GM18867 (cell line): Measurements from ENCODE around the gene TNS3.
"Not testable (repeated sequence)": the region's sequence is repeated elsewhere in the genome, so short reads cannot be mapped to it uniquely, and the experiment has no call there.

Source experiments
- ATAC-seq: cut with Tn5 transposase; IDR thresholded peaks from one replicate; pipeline ENCODE4 v1.9.1; 2021; ENCODE audit warnings: mild to moderate bottlenecking, moderate library complexity; ENCODE audit not compliant: unreplicated experiment

Gene TNS3

GRCh38 chr7:47603514-47604255, 21.8 kb upstream of the TNS3 start:
- not testable (repeated sequence) for ATAC-seq

GRCh38 chr7:47602272-47603004, 20.5 kb upstream of the TNS3 start:
- no peak for ATAC-seq

- no peak for ATAC-seq
Measured at GRCh38 chr7:47601881-47602249, 20.0 kb upstream of the TNS3 start.

DNA sequence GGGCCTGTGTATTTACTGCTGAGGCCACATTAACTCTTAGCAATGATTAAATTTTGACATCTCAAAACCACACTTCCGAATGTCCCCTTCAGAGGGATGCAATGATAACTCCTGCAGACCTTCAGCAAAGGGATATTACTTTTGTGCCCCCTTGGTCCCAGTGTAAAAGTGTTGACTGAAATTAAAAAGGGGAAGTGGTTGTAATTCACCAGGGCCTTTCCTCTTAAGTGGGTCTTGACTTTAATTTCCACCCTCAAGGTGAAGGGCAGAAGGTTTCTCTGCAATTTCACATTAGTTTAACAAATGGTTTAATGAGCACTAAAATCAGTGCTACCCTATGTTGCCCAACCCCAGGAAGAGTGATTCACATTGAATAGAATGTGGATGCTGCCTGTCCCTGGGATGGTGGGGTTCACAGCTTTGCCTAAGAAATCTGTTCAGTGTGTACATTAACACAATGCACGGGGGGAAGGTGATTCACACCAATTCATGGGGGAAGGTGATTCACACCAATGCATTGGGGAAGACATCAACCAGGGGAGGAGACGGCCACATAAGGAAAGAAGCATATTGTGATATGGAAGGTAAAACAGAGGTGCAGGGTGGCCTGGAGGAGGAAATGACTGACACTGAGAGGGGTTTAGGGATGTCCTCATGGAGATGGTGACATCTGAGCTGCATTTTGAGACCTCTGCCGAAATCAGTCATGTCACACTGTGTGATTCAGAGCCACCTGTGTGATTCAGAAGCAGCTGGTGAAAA, 19.4 kb upstream of the TNS3 start:
- ATAC-seq = peak; percentile 49

GRCh38 chr7:47600199-47601118, 18.5 kb upstream of the TNS3 start:
- ATAC-seq = peak; percentile 61

DNA sequence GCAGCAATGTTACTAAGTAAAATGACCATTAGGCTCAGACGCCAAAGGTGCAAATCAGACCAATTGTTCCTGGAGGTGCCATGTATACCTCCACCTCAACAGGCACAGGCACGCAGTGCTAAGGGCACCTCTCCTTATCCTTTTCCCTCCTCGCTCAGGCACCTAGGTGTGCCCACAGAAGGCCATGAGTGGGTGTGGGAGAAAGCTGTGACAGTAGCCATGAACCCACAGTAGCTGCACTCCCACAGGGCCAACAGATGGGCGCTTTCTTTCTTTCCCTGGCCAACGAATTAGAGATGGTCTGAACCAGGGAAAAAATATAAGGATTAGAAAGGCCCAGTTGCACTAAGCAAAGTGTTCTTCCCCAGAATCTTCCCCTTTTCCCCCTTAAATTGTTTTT, 15.5 kb upstream of the TNS3 start:
- ATAC-seq = no peak

DNA sequence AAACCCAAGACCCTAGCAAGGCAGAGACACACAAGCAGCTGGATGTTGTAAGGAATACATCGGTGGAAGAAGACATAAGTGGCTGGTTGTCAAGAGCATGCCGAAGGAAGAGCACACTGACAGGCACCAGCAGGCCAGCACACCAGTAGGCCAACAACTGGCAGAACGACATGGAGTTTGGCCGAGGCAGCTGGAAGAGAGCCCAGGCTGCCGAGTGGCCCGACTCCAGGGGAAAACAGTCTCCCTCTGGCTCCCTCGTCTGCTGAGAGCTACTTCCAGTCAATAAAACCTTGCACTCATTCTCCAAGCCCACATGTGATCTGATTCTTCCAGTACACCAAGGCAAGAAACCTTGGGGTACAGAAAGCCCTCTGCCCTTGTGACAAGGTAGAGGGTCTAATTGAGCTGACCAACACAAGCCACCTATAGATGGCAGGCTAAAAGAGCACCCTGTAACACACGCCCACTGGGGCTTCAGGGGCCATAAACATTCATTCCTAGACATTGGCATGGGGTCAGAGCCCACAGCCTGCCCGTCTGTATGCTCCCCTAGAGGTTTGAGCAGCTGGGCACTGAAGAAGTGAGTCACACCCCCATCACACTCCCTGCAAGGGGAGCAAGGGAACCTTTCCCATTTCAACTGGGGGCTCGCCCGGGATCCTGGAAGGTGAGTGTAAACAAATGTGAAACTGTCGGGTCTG, 14.7 kb upstream of the TNS3 start:
- no peak for ATAC-seq

DNA sequence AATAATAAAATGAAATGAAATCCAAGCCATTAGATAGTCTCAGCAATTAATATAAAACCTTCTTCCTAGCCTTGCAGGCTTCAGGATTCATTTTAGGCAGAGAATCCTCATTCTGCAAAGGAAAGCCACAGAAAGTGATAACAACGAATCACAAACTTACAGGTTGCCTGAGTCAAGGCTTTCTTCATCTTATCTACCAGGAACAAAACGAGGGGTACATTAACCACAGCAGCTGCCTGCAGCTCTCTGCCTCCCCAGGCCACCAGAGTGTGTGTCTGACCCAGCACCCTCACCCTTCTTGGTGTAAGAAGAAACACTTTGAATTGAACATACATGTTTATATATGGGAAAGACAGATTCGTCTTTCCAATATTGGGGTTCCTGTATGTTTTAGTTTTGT, 12.5 kb upstream of the TNS3 start:
- ATAC-seq = no peak

GRCh38 chr7:47591655-47592572, 10.0 kb upstream of the TNS3 start:
- no peak for ATAC-seq

- no peak for ATAC-seq
Measured at GRCh38 chr7:47591089-47591654, 9.3 kb upstream of the TNS3 start.

DNA sequence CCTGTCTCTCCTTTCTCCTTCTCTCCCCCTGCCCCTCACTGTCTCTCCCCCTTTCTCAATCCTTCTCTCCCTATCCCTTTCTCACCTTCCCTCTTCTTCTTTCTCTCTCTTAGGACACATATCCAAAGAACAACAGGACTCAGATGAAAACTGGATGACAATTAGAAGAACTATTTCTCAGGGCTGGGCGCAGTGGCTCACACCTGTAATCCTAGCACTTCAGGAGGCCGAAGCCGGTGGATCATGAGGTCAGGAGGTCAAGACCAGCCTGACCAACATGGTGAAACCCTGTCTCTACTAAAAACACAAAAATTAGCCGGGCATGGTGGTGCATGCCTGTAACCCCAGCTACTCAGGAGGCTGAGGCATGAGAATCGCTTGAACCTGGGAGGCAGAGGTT, 8.3 kb upstream of the TNS3 start:
- ATAC-seq = not testable (repeated sequence)

DNA sequence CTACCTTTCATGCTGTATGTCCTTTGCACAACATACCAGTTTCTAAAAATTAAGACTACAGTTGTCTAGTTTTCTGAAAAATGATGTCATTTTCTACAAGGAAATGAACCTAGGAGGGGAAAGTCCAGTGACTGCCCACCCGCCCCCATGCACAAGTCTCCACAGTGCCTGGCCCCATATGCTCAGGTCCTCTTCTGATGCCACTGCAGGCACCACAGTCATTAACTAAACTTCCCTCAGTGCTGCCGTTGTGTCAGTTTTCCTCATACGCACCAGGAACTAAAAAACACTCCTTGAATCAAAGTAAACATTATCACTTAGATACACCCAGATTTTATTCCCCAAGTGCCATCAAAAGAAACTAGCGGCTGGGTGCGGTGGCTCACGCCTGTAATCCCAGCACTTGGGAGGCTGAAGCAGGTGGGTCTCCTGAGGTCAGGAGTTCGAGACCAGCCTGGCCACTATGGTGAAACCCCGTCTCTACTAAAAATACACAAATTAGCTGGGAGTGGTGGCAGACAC, 6.9 kb upstream of the TNS3 start:
- no peak for ATAC-seq

DNA sequence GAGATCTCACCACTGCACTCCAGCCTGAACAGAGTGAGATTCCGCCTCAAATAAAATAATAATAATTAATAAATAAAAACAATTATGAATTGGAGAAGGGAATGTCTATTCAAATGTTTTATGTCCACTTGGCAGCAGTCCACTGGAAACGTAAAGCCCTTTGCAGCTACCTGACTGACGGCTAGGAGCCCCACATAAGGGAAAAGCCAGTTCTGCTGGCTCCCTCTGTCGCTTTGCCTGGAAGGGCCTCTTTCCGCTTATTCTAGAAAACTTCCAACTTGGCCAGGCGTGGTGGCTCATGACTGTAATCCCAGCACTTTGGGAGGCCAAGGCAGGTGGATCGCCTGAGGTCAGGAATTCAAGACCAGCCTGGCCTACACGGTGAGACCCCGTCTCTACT, 6.1 kb upstream of the TNS3 start:
- no peak for ATAC-seq

GRCh38 chr7:47587351-47587750, 5.4 kb upstream of the TNS3 start:
- no peak for ATAC-seq

DNA sequence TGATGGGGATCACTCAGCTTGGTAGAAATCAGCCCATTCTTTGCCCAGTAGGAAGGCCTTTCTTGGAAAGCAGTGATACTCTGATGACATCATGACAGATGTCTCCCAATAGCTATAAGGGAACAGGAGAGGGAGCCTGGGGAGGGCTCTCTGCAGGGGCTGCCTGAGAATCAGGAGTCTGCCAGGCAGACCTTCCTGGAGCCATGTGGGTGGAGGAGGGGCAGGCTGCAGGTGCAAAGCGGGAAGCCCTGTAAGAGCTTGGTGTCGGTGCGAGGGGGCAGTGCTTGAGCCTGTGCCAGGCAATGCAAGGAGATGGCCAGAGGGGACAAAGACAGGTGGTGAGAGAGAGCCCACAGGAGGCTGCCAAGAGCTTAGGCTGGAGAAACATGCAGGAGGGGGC, 5.0 kb upstream of the TNS3 start:
- no peak for ATAC-seq

DNA sequence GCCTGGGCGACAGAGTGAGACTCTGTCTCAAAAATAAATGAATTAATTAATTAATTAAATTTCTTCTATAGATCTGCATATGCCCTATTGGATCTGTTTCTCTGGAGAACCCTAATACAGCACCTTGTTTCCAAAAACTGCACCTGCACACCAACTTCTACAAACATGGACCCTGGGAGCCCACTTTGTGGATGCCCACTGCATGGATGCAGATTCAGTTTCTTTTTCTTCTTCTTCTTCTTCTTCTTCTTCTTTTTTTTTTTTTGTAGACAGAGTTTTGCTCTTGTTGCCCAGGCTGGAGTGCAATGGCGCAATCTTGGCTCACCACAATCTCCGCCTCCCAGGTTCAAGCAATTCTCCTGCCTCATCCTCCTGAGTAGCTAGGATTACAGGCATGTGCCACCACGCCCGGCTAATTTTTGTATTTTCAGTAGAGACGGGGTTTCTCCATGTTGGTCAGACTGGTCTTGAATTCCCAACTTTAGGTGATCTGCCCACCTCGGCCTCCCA, 4.3 kb upstream of the TNS3 start:
- ATAC-seq = not testable (repeated sequence)

GRCh38 chr7:47584536-47584895, 2.6 kb upstream of the TNS3 start:
- no peak for ATAC-seq

GRCh38 chr7:47583739-47584535, 2.0 kb upstream of the TNS3 start:
- no peak for ATAC-seq
